GM21390 (cell line): ENCODE measurements around the gene SCYL1.

ENCODE experiments used
- ATAC-seq: cut with Tn5 transposase; IDR thresholded peaks from one replicate; pipeline ENCODE4 v1.9.1; 2021; ENCODE audit not compliant: unreplicated experiment

Gene SCYL1

DNA sequence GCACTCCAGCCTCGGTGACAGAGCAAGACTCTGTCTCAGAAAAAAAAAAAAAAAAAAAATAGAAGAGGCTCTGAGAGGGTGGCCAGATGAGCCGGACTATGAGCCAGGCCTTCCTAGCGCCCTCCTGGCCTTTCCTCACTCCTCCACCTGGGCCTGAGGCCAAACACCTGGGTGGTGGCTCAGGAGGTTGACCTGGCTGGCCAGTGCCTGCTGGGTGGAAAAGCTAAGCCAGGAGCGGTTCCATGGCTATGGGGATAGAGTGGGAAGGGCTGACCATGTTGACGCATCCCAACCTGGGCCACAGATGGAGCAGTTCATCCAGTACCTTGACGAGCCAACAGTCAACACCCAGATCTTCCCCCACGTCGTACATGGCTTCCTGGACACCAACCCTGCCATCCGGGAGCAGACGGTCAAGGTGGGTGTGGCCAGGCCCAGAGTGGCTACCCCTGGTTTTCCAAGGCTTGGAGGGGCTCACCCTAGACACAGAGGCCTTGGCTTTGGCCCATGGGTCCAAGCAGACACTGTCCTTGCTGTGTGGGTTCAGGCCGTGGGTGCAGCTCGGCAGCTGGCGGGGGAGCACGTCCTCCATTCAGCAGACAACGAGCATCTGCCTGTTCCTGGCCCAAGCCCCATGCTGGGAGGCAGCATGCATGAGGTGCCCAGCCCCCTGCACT is 7.6 kb downstream of the SCYL1 start:
- ATAC-seq = no peak

- no peak for ATAC-seq
Observed at GRCh38 chr11:65535102-65535501, 10.2 kb downstream of the SCYL1 start.

- ATAC-seq = no peak
Observed at GRCh38 chr11:65536412-65537295, 11.8 kb downstream of the SCYL1 start.

GRCh38 chr11:65537296-65537597 is 12.4 kb downstream of the SCYL1 start:
- no peak for ATAC-seq

DNA sequence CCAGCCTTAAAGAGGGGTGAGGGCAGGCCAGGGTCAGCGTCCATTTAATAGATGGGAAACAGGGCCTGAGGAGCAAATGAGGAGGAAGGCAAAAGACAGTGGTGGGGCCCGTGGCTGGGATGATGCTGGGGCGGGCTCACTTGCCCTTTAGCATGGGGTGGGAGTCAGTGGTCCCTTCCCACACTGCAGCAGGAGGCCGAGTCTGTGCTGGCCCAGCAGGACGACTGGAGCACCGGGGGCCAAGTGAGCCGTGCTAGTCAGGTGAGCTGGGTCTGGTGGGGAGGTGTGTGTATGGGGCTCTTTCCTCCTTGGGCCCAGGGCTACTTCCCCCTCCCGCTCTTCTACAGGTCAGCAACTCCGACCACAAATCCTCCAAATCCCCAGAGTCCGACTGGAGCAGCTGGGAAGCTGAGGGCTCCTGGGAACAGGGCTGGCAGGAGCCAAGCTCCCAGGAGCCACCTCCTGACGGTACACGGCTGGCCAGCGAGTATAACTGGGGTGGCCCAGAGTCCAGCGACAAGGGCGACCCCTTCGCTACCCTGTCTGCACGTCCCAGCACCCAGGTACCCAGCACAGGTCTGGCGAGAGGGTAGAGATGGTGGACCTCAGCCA is 12.8 kb downstream of the SCYL1 start:
- no peak for ATAC-seq

DNA sequence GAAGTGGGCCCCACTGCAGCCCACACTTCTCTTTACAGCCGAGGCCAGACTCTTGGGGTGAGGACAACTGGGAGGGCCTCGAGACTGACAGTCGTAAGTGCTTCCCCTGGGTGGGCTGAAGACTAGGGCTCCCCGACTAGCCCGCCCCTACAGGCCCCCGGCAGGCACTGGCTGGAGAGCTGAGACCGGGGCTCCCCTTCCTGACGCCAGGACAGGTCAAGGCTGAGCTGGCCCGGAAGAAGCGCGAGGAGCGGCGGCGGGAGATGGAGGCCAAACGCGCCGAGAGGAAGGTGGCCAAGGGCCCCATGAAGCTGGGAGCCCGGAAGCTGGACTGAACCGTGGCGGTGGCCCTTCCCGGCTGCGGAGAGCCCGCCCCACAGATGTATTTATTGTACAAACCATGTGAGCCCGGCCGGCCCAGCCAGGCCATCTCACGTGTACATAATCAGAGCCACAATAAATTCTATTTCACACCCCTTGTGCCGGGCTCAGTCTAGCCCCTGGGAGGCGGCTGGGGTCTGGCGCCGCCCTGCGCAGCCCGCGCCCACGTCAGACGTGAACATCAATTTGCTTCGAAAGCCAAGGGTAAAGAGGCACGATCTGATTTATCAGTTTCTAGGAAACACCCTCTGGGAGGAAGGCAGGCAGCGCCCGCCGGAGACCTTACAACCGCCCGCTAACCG is 13.5 kb downstream of the SCYL1 start:
- no peak for ATAC-seq

- ATAC-seq = no peak
Observed at GRCh38 chr11:65538915-65539743, 14.2 kb downstream of the SCYL1 start.

GRCh38 chr11:65539744-65540289 is 14.9 kb downstream of the SCYL1 start:
- peak; percentile 48 for ATAC-seq

GRCh38 chr11:65540290-65541092 is 15.6 kb downstream of the SCYL1 start:
- ATAC-seq = peak; percentile 50

- ATAC-seq = no peak
Observed at GRCh38 chr11:65541093-65541982, 16.5 kb downstream of the SCYL1 start.

- no peak for ATAC-seq
Observed at GRCh38 chr11:65542738-65543390, 18.0 kb downstream of the SCYL1 start.

- ATAC-seq = no peak
Observed at GRCh38 chr11:65545853-65546216, 21.0 kb downstream of the SCYL1 start.

GRCh38 chr11:65546217-65546958 is 21.5 kb downstream of the SCYL1 start:
- ATAC-seq = peak; percentile 60

DNA sequence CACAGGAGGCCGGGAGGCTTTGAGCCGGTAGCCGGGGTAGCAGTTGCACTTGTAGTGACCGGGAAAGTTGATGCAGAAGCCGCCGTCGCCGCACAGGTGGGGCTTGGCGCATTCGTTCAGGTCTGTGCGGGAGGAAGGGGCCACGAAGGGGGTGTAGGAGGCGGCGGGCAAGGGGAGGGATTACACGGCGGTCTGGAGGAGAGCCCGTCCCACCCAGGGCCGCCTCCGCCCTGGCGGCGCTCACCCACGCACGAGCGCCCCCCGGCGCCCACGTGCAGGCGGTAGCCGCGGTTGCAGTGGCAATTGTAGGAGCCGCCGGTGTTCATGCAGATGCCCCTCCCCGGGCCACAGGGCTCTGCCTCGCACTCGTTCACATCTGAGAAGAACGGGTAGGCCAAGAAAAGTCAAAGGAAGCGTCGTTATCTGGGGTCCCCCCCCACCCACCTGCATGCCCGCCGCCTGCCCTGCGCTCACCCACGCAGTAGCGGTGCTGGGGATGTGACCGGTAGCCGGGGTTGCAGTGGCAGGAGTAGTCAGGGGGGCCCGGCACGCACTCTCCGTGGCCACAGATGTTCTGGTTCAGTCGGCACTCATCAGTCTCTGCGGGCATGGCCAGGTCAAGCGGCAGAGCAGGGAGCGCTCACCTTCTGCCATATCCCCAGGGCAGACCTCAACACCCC is 22.7 kb downstream of the SCYL1 start:
- no peak for ATAC-seq

GRCh38 chr11:65548395-65548794 is 23.5 kb downstream of the SCYL1 start:
- ATAC-seq = no peak

DNA sequence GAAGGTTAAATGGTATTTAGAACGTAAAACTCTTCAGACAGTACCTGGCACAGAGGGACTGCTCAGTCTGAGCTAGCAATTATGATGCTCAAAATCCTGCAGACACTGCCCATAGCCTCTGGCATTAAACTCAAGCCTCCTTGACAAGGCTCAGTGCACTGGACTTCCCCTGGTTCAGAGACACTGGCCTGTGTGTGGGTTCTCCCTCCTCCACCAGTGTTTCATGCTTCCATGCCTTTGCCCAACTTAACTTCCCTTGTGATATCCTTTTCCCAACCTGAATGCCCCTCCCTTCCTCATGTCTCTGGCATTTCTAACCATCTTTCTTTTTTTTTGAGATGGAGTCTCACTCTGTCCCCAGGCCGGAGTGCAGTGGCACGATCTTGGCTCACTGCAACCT is 24.2 kb downstream of the SCYL1 start:
- no peak for ATAC-seq
